ENCODE results near the gene FAM229B.
"Not testable (repeated sequence)": the region's sequence is repeated elsewhere in the genome, so short reads cannot be mapped to it uniquely, and the experiment has no call there.

The FAM229B gene

DNA sequence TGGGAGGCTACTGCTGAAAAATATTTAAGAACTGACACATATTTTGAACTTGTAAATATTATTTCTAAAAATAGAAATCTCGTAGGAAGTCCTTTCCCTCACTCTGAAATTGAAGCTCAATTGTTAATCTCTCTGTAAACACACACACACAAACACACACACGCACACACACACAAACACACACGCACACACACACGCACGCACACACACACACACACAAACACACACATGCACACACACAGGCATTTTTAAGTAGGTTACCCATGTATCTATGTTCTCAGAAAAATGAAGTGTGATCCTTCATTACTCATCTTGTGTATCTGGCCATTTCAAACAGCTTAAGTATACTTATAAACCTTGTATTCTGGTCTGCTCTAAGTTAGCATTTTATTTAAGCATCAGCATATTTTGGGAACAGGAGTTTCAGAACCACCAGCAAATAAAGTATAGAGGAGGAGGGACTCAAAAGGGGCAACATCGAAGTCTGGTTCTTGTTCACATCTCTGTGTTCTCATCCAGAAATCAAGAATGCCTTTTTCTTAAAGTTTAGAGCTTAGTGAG lies 21.9 kb upstream of the FAM229B start:
- no peak for DNase-seq (ENCODE audit: low read depth)

DNA sequence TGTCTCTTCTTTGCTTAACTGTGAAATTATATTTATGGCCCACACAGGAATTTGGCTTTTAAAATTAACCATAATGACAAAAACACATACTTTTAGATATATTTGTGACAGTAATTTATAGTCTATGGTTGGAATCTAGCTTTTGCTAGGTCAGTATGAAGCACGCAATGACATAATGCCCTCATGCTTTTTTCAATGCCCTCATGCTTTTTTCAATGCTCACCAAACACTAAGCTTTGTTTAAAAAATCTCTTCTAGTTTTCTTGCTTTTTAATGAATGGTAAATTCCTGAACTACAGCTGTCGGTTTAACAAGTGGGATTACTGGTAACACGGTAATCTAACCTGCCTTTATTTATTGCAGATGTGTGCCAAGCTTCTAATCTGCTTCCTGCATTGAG lies 20.8 kb upstream of the FAM229B start:
- no peak for DNase-seq (ENCODE audit: low read depth)

DNA sequence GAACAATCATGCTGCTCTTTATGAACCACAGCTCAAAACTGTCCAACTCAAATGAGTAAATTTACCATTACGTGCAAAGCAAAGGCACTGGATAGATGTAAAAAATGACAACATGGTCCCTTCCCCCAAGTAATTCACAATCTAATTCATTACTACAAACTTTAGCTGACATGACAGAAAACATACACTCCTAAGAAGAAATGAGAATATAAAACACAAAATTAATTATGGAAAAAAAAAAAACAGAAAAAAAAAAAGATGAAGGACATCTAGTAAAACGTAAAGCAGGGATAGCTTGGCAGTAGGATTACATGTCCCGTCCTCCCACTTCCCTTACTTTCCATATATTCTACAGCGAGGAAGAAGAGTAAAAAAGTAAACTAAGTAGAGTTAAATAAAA lies 5.8 kb upstream of the FAM229B start:
- DNase-seq (ENCODE audit: low read depth) = no peak

DNA sequence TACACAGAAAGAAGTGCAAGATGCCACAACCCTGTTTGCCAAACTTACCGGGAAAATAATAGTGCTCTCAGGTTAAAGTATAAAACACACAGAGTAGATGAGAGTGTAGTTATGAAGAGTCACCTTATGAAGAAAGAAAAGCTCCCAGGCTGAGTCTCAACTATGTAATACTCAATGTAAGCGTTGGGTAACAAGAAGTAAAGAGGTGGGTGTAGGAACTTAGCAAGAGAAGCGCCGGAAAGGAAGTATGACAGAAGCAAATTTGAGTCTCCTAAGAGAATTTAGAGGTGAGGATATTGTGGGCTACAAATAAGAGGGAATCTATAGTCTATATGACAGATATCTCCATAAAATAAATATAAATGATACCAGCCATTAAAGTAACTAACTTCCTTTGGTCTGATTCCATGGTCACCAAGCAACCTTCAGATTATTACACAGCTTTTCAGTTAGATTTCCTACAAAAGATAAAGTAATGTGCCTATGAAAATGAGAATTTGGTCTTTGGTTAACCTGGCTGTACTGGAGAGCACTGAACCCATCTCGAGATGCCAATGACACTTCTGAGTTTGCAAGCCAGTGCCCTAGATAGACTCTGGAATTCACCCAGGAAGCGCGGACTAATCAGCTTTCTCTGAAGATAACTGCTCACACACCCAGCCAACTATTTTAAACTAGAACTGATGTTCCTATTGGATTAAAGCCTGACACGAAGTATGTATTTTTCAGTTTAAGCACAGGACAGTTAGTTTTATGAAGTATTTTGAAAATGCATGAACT lies 1.9 kb upstream of the FAM229B start:
- no peak for DNase-seq (ENCODE audit: low read depth)

DNA sequence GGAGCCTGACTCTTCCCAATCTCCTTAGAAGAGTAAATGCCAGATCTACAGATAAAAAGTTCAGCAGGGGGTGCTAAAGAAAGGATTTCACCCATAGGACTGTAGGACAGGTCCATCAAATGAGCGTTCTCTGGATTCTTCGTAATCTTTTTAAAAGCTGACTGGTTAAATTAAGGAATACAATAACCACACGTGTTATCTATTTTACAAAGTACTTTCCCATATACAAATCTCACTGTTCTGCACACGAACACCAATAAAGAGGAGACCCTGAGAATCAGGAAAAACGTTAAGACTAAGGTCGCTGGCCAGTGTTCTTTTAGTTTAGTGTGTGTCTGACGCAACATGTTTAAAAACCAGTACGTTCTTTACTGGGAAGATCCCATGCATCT lies 651 bp upstream of the FAM229B start:
- DNase-seq (ENCODE audit: low read depth) = no peak

DNA sequence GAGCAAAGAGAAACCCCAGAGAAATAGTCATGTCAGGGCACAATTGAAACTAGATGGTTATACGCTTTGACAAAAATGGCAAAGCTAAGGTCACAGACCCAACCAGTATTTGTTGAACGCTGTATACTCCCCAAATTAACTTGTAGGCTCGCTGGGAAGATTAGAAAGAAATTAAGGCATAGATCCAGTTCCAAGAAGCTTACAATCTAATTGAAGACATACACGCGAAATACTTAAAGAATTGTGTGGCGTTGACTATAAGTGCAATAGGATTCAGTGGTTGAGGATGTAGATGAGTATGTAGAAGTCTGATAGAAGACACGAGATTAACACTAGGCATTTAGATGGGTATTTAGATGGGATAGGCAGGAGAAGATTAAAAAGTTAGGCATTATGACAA lies 525 bp downstream of the FAM229B start:
- DNase-seq (ENCODE audit: low read depth) = no peak

DNA sequence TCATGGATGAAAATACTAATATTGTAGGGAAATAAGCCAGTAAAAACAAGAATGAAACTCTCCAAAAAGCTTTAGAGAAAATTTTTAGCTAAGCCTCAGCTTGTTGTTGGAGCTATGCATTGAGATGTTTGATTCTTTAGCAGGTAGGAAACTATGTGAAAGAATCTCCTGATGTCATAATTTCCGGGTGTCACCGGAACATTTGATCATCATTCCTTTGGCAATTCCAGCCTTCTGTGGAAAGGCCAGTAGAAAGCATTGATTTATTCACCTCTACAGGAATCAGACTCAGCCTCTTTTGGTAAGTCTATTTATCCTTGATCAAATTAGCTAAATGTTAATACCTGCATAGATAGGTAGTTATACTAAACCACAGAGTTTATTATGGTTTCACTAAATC lies 9.5 kb downstream of the FAM229B start:
- DNase-seq (ENCODE audit: low read depth) = no peak

DNA sequence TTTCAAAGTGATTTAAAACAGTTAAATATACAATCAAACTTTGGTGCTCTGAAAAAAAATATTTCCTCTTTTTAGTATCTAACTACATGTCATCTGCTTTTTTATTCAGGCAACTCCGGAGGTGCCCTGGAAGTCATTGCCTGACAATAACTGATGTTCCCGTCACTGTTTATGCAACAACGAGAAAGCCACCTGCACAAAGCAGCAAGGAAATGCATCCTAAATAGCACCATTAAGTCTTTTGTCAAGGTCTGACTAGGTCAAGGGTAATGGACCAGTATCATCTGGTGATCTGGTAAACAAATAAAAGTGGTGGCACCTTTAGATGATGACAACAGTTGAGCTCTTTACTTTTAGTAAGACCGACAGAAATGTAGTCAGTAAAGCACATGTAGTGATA lies 13.2 kb downstream of the FAM229B start:
- no peak for DNase-seq (ENCODE audit: low read depth)

DNA sequence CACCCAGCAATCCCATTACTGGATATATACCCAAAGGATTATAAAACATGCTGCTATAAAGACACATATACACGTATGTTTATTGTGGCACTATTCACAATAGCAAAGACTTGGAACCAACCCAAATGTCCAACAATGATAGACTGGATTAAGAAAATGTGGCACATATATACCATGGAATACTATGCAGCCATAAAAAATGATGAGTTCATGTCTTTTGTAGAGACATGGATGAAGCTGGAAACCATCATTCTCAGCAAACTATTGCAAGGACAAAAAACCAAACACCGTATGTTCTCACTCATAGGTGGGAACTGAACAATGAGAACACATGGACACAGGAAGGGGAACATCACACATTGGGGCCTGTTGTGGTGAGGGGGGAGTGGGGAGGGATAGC lies 18.6 kb downstream of the FAM229B start:
- not testable (repeated sequence) for DNase-seq (ENCODE audit: low read depth)

DNA sequence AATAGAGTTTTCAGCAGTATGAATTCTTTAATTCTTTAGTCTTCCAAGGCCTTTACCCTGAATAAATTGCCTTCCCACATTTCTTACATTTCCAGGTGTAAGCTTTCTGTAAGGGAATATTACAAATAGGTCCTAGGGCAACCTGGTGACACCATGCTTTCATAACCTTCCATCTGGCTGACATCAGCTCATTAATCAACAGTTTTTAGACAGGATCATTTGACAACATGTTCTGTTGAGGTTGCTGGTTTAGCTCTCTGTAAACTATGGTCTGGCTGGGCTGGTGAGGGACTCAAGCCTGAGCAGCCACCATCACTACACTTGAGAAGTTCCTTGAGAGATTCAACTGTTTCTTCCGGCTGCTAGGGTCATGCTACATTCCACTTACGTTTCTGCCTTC lies 19.2 kb downstream of the FAM229B start:
- no peak for DNase-seq (ENCODE audit: low read depth)

DNA sequence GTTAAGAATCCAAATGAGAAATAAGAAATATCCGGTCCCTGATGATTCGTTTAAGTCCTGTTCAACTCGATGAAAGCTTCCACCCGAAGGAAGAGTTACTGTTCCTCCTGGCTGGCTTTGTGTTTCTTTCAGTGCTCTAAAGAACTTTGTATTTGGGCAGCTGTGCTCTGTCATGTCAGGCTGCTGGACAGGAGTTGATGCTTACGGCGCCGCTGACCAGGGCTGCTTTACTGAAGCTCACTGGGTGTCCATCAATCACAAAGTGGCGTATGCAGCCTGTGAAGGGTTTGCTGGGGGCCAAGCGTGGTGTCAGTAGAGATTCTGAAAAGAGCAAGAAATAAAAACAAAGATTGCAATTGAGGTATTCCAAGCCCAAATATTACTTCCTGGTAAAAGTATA lies 21.9 kb downstream of the FAM229B start:
- DNase-seq (ENCODE audit: low read depth) = no peak

DNA sequence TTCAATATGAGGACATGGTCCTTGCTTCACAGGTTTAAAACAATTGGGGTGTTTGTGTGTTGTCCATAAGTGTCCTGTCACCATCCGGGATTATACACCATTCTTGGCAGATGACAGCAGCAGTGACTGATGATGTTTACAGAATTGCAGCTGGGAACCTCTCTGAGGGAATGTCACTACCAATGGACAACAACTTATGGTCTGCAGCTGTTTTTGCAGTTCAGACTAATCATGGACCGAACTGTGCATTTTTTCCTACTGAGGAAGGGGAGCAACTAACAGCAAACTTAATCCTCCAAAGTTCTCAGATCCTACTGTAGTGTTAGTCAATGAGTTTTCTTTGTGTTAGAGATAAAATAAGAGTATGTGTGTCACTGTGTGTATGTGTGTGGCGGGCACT lies 26.0 kb downstream of the FAM229B start:
- no peak for DNase-seq (ENCODE audit: low read depth)

DNA sequence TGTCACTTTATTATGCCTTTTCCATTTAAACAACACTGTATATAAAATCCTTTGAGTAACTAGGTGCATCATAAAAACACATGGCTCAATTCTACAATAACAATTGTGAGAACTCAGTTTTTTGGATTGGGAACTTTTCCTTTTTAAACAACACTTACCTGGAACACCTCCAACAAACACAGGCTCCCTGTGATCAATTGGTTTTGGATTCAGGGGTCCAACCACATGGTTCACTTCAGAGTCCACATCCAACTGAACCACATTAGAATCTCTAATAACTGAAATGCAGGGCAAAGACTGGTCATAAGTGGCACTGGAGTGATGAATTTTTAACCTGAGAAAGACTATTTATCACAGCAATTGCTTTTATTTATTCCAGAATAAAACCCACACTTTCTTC lies 26.5 kb downstream of the FAM229B start:
- DNase-seq (ENCODE audit: low read depth) = no peak

DNA sequence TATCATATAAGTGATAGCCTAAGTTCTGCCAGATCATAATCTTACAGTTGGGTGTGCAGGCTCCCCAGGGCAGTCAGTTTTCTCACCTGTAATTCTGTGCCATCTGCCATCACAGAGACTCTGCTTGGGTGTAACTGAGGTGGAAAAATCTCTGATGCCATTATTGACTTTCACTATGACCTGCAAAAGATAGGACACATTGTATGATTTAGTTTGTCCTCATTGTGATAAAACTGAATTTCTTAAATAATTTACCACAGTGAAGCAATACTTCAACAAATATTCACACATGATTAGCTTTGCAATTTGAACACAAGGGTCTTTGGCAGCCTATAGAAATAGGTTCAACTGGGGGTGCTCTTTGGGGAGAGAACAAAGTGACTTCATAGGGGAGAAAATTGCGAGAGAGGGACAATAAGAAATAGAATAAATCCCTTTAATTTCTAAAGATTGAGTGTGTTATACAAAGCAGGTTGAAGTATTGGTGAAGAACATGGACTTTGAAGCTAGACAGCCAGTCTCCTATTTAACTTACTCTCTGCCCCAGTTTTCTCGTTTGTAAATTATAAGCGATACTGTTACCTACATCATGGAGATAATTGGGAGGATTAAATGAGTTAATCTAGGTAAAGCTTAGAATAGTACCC lies 27.3 kb downstream of the FAM229B start:
- no peak for DNase-seq (ENCODE audit: low read depth)

DNA sequence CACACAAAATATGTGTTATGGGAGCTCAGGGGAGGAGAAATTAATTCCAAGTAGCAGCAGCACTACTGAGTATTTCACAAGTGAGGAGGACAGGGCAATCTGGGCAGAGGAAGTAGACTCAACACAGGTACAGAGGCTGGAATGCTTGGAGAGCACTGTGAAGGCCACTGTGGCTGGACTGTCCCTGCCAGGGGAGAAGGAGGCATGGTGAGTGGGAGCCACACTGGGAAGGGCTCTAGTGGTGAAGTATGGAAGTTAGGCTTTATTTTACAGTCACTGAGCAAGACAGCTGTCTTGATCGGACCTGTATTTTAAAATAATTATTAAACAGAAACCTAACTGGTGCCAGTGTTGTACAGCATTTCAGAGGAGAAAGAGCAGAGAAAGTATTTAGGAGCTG lies 28.8 kb downstream of the FAM229B start:
- DNase-seq (ENCODE audit: low read depth) = no peak

DNA sequence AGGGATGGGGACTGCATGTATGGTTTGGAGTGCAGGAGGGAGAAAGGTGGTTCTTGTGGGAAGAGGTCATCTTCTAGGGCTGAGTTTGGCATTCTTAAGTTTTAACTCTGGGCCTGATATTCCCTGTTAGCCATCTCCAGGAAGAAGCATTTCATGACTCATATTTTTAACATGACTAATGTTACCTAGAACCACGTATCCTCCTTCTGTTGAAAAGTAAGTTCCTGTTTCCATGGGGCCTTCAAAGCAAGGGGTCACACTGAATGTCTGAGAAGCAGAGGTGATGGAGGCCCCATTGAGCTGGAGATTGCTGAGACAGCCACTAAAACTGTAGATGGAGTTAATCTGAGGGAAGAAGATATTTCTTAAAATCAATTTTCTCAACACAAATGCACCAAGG lies 30.2 kb downstream of the FAM229B start:
- no peak for DNase-seq (ENCODE audit: low read depth)

DNA sequence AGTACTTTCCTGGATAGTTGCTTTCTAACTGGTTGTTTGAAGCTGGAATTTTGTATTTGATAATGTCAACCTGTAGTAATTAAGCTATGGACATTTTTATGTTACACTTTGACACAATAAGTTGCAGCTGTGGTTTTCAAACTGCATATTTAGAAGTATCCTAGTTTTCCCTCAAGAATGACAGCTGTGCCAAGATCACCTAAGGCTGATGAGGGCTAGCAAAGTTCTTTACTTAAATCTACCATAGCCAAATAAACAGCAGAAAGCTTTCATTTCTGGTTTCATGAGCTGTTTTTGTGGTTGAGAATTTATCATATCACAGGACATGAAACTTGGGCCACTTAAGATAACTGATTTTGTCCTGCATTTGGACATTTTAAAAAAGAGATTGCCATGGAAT lies 30.6 kb downstream of the FAM229B start:
- DNase-seq (ENCODE audit: low read depth) = no peak

DNA sequence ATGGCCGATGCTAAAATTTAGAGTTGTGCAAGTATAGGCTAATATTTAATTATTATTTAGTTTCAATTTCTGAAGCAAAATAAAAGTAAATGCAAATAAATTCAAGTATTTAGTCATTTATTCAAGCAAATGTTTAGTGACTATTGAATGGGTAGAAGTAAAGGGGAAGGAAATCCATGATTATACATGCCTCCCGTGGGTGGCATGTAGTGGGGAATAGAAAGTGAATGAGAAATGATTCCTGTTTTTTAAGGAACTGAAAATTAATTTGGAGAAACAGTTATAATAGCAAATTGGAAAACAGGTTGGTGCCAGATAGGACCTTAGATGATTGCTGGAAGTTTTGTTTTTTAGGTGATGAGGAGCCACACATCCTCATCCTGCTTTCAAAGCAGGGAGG lies 35.4 kb downstream of the FAM229B start:
- DNase-seq (ENCODE audit: low read depth) = no peak

DNA sequence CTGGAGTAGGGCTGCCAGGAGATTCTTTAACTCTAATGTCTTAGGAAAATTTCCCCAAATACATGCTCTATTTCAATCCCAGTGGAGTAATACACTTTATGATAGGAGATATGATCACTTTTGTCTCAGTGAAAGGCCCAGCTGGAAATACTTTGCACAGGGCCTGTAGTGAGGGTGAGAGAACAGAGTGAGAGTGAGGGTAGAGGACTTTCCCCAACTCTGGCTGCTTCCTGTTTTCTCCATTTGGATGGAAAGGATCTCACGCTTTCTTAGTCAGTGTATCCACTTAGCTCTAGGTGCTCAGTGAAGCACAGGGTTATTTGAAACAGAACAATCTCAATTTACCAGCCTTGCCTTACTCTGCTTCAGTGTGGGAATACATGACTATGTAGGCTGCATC lies 36.6 kb downstream of the FAM229B start:
- no peak for DNase-seq (ENCODE audit: low read depth)

DNA sequence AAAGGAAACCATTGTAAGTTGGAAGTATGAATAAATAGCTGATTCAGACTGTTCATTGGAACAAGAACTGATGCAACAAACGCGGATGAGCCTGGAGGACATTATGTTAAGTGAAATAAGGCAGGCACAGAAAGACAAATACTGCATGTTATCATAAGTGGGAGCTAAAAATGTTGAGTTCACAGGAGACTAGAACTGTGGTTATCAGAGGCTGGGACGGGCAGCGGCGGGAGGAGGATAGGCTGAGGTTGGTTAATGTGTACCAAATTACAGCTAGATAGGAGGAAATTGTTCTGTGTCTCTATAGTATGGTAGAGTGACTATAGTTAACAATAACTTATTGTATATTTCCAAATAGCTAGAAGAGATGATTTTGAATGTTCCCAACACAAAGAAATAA lies 40.8 kb downstream of the FAM229B start:
- no peak for DNase-seq (ENCODE audit: low read depth)

DNA sequence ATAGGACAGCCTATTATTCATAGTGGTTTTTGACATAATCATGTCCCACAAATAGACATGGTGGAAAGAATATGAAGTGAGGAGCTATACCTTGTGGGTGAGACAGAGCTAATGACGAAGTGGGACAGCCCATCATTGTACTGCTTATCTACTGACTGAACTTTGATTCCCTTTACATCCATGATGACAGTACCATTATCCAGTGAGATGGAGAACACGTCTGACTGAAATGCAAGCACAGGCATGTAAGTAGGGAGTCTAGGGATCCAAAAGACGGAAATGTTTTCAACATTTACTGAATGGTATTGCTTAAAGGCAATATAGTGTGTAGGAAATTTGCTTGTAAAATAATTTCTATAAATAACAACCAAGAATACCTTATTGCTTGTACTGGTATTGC lies 43.5 kb downstream of the FAM229B start:
- DNase-seq (ENCODE audit: low read depth) = no peak

DNA sequence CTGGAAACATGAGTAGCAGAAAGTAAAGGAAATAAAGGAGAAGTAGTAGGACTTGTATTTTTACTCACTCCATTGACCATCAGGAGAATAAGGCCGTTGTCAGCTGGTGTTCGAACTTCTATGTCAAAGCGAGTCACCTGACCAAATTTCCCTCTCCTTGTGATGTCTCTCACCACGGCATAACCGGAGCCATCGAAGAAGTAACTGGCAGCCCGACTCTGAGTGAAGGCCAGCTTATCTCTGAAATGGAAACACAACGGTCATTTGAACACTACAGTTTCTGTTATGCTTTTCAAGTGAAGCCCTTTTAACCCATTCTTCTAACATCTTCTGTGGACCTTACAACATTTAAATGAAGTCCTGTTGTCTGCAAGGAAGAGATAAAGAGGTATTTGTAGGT lies 51.7 kb downstream of the FAM229B start:
- no peak for DNase-seq (ENCODE audit: low read depth)

DNA sequence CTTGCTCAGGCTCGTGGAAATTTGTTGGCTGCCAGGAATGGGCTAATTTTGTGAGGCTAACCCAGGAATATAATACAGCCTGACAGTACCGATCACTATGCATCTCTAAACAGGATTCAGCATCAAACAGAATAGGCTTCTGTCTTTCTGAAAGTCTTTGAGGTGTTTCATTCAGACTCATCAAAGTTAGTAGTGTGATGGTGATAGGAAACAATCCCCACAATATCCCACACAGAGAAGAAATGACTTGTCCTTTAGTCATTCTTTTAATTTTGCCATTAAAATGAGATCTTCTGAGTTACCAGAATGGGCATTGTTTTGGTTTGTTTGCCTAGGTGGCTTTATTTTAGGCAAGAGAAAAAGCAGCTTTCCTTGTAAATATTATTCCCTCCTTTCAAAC lies 54.3 kb downstream of the FAM229B start:
- DNase-seq (ENCODE audit: low read depth) = no peak
